Endothelial cell of umbilical vein (primary cell): Measurements from ENCODE around the gene CNGB1.

Source experiments
- EZH2 ChIP-seq: IDR thresholded peaks from 2 replicates; pipeline ENCODE4 v1.6.1; 2012; ENCODE audit warnings: borderline replicate concordance, low read depth, mild to moderate bottlenecking, moderate library complexity, low read length, inconsistent platforms; ENCODE audit not compliant: severe bottlenecking
- TF ChIP-seq, protein P1 (sequence below), 2 donors: IDR thresholded peaks; 1 replicate in 1 of 2; 2 replicates in 1 of 2; pipeline ENCODE4 v1.5.1; 2011; ENCODE audit warnings: low read length in 2 of 2, mild to moderate bottlenecking in 2 of 2, moderate library complexity in 2 of 2, control low read depth in 1 of 2, inconsistent platforms in 1 of 2, low read depth in 1 of 2; ENCODE audit not compliant: insufficient read depth in 1 of 2; ENCODE audit errors: extremely low read depth in 1 of 2

DNA sequence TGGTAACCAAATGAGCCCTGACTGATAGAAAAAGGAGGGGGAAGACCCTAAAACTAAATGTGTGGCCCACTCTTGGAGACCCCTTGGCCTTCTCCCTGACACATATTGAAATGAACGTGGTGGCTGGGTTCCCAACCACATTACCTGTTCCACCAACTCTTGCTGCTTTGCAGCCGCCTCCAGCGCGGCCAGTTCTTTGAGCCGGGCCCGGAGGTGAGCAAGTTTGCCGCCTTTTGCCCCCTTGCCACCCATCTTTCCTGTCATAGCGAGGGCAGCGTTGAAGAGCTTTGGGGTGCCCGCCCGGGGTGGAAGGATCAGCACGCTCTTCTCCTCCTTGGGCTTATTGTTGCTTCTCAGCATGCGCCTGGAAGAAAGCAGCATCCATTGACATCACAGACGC is 83.2 kb downstream of the CNGB1 start:
- no peak for TF ChIP-seq EZH2
- TF ChIP-seq, protein P1, sequence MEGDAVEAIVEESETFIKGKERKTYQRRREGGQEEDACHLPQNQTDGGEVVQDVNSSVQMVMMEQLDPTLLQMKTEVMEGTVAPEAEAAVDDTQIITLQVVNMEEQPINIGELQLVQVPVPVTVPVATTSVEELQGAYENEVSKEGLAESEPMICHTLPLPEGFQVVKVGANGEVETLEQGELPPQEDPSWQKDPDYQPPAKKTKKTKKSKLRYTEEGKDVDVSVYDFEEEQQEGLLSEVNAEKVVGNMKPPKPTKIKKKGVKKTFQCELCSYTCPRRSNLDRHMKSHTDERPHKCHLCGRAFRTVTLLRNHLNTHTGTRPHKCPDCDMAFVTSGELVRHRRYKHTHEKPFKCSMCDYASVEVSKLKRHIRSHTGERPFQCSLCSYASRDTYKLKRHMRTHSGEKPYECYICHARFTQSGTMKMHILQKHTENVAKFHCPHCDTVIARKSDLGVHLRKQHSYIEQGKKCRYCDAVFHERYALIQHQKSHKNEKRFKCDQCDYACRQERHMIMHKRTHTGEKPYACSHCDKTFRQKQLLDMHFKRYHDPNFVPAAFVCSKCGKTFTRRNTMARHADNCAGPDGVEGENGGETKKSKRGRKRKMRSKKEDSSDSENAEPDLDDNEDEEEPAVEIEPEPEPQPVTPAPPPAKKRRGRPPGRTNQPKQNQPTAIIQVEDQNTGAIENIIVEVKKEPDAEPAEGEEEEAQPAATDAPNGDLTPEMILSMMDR (IDR thresholded peaks at IDR 0.05; ENCODE audit: extremely low read depth in 1 of 2, insufficient read depth in 1 of 2, low read depth in 1 of 2, low read length in 2 of 2): no peak
